ENCODE results near the gene ZNF789. TPM values are rescaled to one million over a fixed set of nuclear protein-coding genes. Genes with fewer than 3 reads are reported as not detected.
A peak's percentile ranks its signal among the peaks of the same experiment; 100 is the strongest.

The ZNF789 gene
- total and polyA plus RNA-seq, 10 of the 15 experiments (the other 5 are each of a cell fraction or from before 2014, with no cell fraction given), result 5.6 to 44.6 (median 21.3) TPM

DNA sequence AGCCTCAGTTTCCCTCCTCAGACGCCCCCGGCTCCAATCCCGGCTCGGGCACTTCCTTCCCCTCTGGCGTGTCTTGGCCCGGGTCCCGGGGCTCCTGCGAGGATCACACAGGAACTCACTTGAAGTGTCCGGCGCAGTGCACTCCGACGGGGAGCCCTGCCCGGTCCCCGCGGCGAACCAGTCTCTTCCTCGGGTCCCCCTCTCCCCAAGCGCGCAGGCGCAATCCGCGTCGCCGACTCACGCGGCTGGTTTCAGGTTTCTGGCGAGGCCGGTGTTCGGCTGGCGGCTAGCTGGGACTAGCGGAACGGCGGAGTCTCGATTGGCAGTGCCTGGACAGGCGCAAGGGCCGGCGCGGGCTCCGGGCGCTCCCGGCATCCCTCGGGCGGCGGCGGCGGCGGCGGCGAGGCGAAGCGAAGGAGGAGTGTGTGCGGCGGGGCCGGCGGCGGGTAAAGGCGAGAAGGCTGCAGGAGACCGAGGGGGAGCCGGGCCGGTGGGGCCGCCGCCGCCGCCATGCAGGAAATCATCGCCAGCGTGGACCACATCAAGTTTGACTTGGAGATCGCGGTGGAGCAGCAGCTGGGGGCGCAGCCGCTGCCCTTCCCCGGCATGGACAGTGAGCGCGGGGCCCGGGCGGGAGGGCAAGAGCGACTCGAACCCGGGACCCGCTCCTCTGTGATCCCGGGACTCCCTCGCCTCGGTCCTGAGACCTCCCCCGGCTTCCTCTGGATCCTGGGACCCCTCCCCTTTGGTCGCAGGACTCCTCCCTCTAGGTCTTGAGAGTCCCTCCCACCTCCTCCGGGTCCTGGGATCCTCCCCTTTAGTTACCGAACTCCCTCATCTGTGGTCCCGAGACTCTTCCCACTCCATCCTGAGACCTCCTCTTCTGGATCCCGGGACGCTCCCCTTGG lies 33.9 kb upstream of the ZNF789 start, which contains the start of the genes CPSF4 and PTCD1 (continued):
- TF ChIP-seq E2F8 (IDR thresholded peaks at IDR 0.05; ENCODE audit: low read depth, partially characterized antibody) (no peak), STAT1 (conservative IDR thresholded peaks at IDR 0.05) (0 out of 2 replicates have a peak, but pooled peaks have one; percentile 89), BACH1 (IDR thresholded peaks at IDR 0.05; ENCODE audit: borderline replicate concordance) (peak; percentile 86), NFXL1 (IDR thresholded peaks at IDR 0.05; ENCODE audit: borderline replicate concordance) (peak; percentile 84), BCL3 (IDR thresholded peaks at IDR 0.05; ENCODE audit: borderline replicate concordance, insufficient read depth, low read depth, low read length, poor library complexity, severe bottlenecking) (no peak), NRF1 (conservative IDR thresholded peaks at IDR 0.05; ENCODE audit: low read depth, low read length) (peak; percentile 31; the same call in 1 of the 2 replicates), KDM1A (IDR thresholded peaks at IDR 0.05; ENCODE audit: borderline replicate concordance) (no peak), FOS (IDR thresholded peaks at IDR 0.05; ENCODE audit: borderline replicate concordance, extremely low read depth, insufficient read length) (no peak), ESRRA (IDR thresholded peaks at IDR 0.05; ENCODE audit: low read length) (no peak), NFYA (IDR thresholded peaks at IDR 0.05; ENCODE audit: borderline replicate concordance, low read depth, low read length) (no peak), SIN3A (IDR thresholded peaks at IDR 0.05; ENCODE audit: low read depth, low read length) (peak; percentile 86)
- TF ChIP-seq, protein P1, sequence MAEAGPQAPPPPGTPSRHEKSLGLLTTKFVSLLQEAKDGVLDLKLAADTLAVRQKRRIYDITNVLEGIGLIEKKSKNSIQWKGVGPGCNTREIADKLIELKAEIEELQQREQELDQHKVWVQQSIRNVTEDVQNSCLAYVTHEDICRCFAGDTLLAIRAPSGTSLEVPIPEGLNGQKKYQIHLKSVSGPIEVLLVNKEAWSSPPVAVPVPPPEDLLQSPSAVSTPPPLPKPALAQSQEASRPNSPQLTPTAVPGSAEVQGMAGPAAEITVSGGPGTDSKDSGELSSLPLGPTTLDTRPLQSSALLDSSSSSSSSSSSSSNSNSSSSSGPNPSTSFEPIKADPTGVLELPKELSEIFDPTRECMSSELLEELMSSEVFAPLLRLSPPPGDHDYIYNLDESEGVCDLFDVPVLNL (IDR thresholded peaks at IDR 0.05; ENCODE audit: low read depth, low read length), result 0 out of 2 replicates have a peak, but pooled peaks have one; percentile 25
- TF ChIP-seq, protein P2, sequence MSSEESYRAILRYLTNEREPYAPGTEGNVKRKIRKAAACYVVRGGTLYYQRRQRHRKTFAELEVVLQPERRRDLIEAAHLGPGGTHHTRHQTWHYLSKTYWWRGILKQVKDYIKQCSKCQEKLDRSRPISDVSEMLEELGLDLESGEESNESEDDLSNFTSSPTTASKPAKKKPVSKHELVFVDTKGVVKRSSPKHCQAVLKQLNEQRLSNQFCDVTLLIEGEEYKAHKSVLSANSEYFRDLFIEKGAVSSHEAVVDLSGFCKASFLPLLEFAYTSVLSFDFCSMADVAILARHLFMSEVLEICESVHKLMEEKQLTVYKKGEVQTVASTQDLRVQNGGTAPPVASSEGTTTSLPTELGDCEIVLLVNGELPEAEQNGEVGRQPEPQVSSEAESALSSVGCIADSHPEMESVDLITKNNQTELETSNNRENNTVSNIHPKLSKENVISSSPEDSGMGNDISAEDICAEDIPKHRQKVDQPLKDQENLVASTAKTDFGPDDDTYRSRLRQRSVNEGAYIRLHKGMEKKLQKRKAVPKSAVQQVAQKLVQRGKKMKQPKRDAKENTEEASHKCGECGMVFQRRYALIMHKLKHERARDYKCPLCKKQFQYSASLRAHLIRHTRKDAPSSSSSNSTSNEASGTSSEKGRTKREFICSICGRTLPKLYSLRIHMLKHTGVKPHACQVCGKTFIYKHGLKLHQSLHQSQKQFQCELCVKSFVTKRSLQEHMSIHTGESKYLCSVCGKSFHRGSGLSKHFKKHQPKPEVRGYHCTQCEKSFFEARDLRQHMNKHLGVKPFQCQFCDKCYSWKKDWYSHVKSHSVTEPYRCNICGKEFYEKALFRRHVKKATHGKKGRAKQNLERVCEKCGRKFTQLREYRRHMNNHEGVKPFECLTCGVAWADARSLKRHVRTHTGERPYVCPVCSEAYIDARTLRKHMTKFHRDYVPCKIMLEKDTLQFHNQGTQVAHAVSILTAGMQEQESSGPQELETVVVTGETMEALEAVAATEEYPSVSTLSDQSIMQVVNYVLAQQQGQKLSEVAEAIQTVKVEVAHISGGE (CRISPR knock-in tag; IDR thresholded peaks at IDR 0.05), result peak; percentile 63
- TF ChIP-seq, protein P3, sequence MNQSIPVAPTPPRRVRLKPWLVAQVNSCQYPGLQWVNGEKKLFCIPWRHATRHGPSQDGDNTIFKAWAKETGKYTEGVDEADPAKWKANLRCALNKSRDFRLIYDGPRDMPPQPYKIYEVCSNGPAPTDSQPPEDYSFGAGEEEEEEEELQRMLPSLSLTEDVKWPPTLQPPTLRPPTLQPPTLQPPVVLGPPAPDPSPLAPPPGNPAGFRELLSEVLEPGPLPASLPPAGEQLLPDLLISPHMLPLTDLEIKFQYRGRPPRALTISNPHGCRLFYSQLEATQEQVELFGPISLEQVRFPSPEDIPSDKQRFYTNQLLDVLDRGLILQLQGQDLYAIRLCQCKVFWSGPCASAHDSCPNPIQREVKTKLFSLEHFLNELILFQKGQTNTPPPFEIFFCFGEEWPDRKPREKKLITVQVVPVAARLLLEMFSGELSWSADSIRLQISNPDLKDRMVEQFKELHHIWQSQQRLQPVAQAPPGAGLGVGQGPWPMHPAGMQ (IDR thresholded peaks at IDR 0.05; ENCODE audit: borderline replicate concordance), result no peak
- TF ChIP-seq, protein P4, sequence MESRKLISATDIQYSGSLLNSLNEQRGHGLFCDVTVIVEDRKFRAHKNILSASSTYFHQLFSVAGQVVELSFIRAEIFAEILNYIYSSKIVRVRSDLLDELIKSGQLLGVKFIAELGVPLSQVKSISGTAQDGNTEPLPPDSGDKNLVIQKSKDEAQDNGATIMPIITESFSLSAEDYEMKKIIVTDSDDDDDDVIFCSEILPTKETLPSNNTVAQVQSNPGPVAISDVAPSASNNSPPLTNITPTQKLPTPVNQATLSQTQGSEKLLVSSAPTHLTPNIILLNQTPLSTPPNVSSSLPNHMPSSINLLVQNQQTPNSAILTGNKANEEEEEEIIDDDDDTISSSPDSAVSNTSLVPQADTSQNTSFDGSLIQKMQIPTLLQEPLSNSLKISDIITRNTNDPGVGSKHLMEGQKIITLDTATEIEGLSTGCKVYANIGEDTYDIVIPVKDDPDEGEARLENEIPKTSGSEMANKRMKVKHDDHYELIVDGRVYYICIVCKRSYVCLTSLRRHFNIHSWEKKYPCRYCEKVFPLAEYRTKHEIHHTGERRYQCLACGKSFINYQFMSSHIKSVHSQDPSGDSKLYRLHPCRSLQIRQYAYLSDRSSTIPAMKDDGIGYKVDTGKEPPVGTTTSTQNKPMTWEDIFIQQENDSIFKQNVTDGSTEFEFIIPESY (IDR thresholded peaks at IDR 0.05), result no peak
